DND-41 (cell line): Measurements from ENCODE around the gene CD207.

ENCODE experiments used
- CTCF ChIP-seq: IDR thresholded peaks from 2 replicates; pipeline ENCODE4 v1.5.1; 2012; ENCODE audit warnings: borderline replicate concordance, low read length, moderate library complexity, mild to moderate bottlenecking; ENCODE audit not compliant: poor library complexity, severe bottlenecking; ENCODE audit errors: extremely low read depth
- EZH2 ChIP-seq: IDR thresholded peaks from 3 replicates; pipeline ENCODE4 v1.6.1; 2012; ENCODE audit warnings: borderline replicate concordance, low read depth, mild to moderate bottlenecking, moderate library complexity, low read length, inconsistent platforms; ENCODE audit not compliant: severe bottlenecking

- no peak for TF ChIP-seq CTCF
- no peak for TF ChIP-seq EZH2
Measured at GRCh38 chr2:70823249-70823648, 12.4 kb downstream of the CD207 start.
